GM23338 (cell line): ENCODE data around the gene ZSCAN9. TPM values are rescaled to one million over a fixed set of nuclear protein-coding genes. Genes with fewer than 3 reads are reported as not detected.
A peak's percentile ranks its signal among the peaks of the same experiment; 100 is the strongest.

ENCODE experiments used
- ATAC-seq: fragments of 200-7000 bp; cut with Tn5 transposase; 3 replicates; pipeline ENCODE4 v1.9.1; 2020
- DNase-seq: peaks from one replicate; pipeline ENCODE4 v3.0.0-alpha.2; 2015; ENCODE audit warnings: low spot score
- H2AFZ ChIP-seq: fragments of 200-600 bp; sonication (generic); 2 replicates; pipeline ENCODE4 v1.8.0; 2016; ENCODE audit warnings: antibody characterized with exemption, mild to moderate bottlenecking, moderate library complexity
- H3F3A ChIP-seq: fragments of 200-600 bp; sonication (generic); replicated peaks from 2 replicates; pipeline ENCODE4 v1.8.0; 2017; ENCODE audit warnings: antibody characterized with exemption, mixed run types, low read depth
- H3K27ac ChIP-seq: fragments of 200-600 bp; sonication (generic); 2 replicates; pipeline ENCODE4 v1.6.1; 2016; ENCODE audit warnings: low read depth
- H3K27me3 ChIP-seq: fragments of 200-600 bp; sonication (generic); 2 replicates; pipeline ENCODE4 v1.8.0; 2016; ENCODE audit warnings: mild to moderate bottlenecking, mixed run types, moderate library complexity; ENCODE audit not compliant: insufficient read depth
- H3K36me3 ChIP-seq: fragments of 200-600 bp; sonication (generic); 2 replicates; pipeline ENCODE4 v1.8.0; 2016; ENCODE audit warnings: mild to moderate bottlenecking; ENCODE audit not compliant: insufficient read depth
- H3K4me1 ChIP-seq: fragments of 200-600 bp; sonication (generic); 2 replicates; pipeline ENCODE4 v1.8.0; 2016; ENCODE audit warnings: mild to moderate bottlenecking, moderate library complexity; ENCODE audit not compliant: insufficient read depth
- H3K4me2 ChIP-seq: fragments of 200-600 bp; sonication (generic); 2 replicates; pipeline ENCODE4 v1.7.1; 2017; ENCODE audit warnings: mixed run types
- H3K4me3 ChIP-seq: fragments of 200-600 bp; sonication (generic); 2 replicates; pipeline ENCODE4 v1.6.1; 2016; ENCODE audit warnings: mixed run types
- H3K79me2 ChIP-seq: fragments of 200-600 bp; sonication (generic); replicated peaks from 2 replicates; pipeline ENCODE4 v1.8.0; 2017; ENCODE audit warnings: mild to moderate bottlenecking; ENCODE audit not compliant: insufficient read depth
- H3K9me2 ChIP-seq: fragments of 200-600 bp; sonication (generic); 2 replicates; pipeline ENCODE4 v1.8.0; 2017; ENCODE audit not compliant: insufficient read depth
- H4K20me1 ChIP-seq: fragments of 200-600 bp; sonication (generic); replicated peaks from 2 replicates; pipeline ENCODE4 v1.8.0; 2017; ENCODE audit warnings: mild to moderate bottlenecking; ENCODE audit not compliant: insufficient read depth
- H3K27ac Mint-ChIP-seq: 2 replicates; pipeline ENCODE4 v1.8.0; 2020; ENCODE audit warnings: inconsistent platforms, mild to moderate bottlenecking, moderate library complexity, mixed read lengths
- H3K27me3 Mint-ChIP-seq: 3 replicates; pipeline ENCODE4 v1.8.0; 2022; ENCODE audit warnings: low read depth, mild to moderate bottlenecking, moderate library complexity, mixed read lengths, inconsistent platforms; ENCODE audit not compliant: insufficient read depth, poor library complexity
- H3K36me3 Mint-ChIP-seq: 3 replicates; pipeline ENCODE4 v1.8.0; 2021; ENCODE audit warnings: low read depth, mild to moderate bottlenecking, inconsistent platforms, moderate library complexity, mixed read lengths
- H3K4me1 Mint-ChIP-seq: 3 replicates; pipeline ENCODE4 v1.8.0; 2020; ENCODE audit warnings: mild to moderate bottlenecking, inconsistent platforms, mixed read lengths
- H3K4me3 Mint-ChIP-seq: 3 replicates; pipeline ENCODE4 v1.8.0; 2021; ENCODE audit warnings: moderate library complexity, mild to moderate bottlenecking, inconsistent platforms, mixed read lengths
- H3K9me3 Mint-ChIP-seq: 3 replicates; pipeline ENCODE4 v1.8.0; 2020; ENCODE audit warnings: moderate library complexity, mild to moderate bottlenecking, inconsistent platforms, mixed read lengths
- EZH2phosphoT487 ChIP-seq: fragments of 200-600 bp; sonication (generic); IDR thresholded peaks from one replicate; pipeline ENCODE4 v1.8.1; 2018; ENCODE audit warnings: antibody characterized with exemption; ENCODE audit not compliant: unreplicated experiment
- POLR2AphosphoS5 ChIP-seq: IDR thresholded peaks from 2 replicates; pipeline ENCODE4 v1.6.1; 2016; ENCODE audit warnings: antibody characterized with exemption, low read depth
- STAT1 ChIP-seq: IDR thresholded peaks from one replicate; pipeline ENCODE4 v1.6.1; 2016; ENCODE audit warnings: antibody characterized with exemption; ENCODE audit not compliant: unreplicated experiment
- ZNF114 ChIP-seq: fragments of 250-450 bp; sonication (Bioruptor Pico); IDR thresholded peaks from 2 replicates; pipeline ENCODE4 v1.5.0; 2020; ENCODE audit warnings: mild to moderate bottlenecking, moderate library complexity
- ZNF331 ChIP-seq: fragments of 250-450 bp; sonication (Bioruptor Pico); IDR thresholded peaks from 2 replicates; pipeline ENCODE4 v1.5.0; 2020; ENCODE audit warnings: low read depth, mild to moderate bottlenecking, moderate library complexity
- polyA plus RNA-seq: library from polyadenylated mRNA; unstranded; fragments of >200 nt; fragmentation: Nextera tagmentation; extraction: Ambion mirVana; gene quantifications from 2 replicates; pipeline ENCODE4 v1.2.1, GENCODE V29; 2016
- total RNA-seq: library from RNA; depleted of rRNA; stranded (reverse); fragments of >200 nt; shearing (Covaris generic); gene quantifications from 2 replicates; pipeline ENCODE4 v1.2.3, GENCODE V29; 2014
- TF ChIP-seq, protein P1 (sequence below): IDR thresholded peaks from one replicate; pipeline ENCODE4 v1.6.1; 2018; ENCODE audit warnings: antibody characterized with exemption; ENCODE audit not compliant: unreplicated experiment
- TF ChIP-seq, protein P2 (sequence below), 2 experiments: fragments of 200-600 bp in 1 of 2; sonication (generic) in 1 of 2; conservative IDR thresholded peaks; 2 replicates each; pipeline versions ENCODE4 v1.5.1 to v1.6.1; 2016 to 2017; ENCODE audit warnings: antibody characterized with exemption in 2 of 2, low read depth in 2 of 2, mild to moderate bottlenecking in 2 of 2, moderate library complexity in 1 of 2
- TF ChIP-seq, protein P3 (sequence below): fragments of 250-450 bp; sonication (Bioruptor Pico); IDR thresholded peaks from 2 replicates; pipeline ENCODE4 v1.5.0; 2020; ENCODE audit warnings: mild to moderate bottlenecking, moderate library complexity

ZSCAN9 gene
- total and polyA plus RNA-seq, 2 experiments from 2014 or later: 10.0 to 10.9 TPM

DNA sequence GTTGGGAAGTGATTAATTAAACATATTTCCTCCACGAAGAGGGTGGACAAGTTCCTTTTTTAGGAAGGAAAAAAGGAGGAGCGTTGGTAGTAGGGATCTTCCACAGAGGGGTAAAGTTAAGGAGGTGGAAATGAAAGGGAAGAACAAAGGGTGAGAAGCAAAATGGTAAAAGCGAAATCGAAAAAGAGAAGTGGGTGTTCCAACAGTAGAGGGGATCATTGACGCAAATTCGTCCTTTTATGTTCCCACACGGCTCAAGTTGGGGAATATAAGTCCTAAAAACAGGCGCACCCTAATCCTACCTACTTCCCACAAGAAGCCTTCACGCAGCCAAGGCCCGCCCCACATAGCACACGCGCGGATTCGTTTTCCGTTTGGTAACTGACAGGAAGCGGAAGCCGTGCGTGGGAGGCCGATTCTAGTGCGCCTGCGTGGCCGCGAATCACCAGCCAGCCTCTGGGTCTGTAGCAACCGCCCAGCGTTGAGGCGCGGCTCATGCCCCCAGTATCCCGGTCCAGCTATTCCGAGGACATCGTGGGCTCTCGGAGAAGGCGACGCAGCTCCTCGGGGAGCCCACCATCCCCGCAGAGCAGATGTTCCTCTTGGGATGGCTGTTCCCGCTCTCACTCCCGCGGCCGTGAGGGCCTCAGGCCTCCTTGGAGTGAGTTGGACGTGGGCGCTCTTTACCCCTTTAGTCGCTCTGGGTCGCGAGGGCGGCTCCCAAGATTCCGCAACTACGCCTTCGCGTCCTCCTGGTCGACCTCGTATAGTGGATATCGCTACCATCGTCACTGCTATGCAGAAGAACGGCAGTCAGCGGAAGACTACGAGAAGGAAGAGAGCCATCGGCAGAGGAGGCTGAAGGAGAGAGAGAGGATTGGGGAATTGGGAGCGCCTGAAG is 34.1 kb downstream of the ZSCAN9 start, which contains the start of gene NKAPL:
Gene NKAPL, plus strand, starts transcription at position 421 of the 901 bp plus-strand sequence. Its CDS starts 75 bp downstream, at position 496.
- no peaks in the 10 kb centered on the region for H3F3A ChIP-seq
- no peaks in the 10 kb centered on the region for H3K4me1 ChIP-seq
- peak within 1 kb of the TSS; percentile 59 for H3K4me3 Mint-ChIP-seq
- no peaks in the 10 kb centered on the region for H4K20me1 ChIP-seq
- peaks cover 24% of the 10 kb centered on the region for H3K27me3 Mint-ChIP-seq
- TF ChIP-seq POLR2AphosphoS5: peak; percentile 44; the same call in 1 of the 2 replicates
- TF ChIP-seq, protein P1, sequence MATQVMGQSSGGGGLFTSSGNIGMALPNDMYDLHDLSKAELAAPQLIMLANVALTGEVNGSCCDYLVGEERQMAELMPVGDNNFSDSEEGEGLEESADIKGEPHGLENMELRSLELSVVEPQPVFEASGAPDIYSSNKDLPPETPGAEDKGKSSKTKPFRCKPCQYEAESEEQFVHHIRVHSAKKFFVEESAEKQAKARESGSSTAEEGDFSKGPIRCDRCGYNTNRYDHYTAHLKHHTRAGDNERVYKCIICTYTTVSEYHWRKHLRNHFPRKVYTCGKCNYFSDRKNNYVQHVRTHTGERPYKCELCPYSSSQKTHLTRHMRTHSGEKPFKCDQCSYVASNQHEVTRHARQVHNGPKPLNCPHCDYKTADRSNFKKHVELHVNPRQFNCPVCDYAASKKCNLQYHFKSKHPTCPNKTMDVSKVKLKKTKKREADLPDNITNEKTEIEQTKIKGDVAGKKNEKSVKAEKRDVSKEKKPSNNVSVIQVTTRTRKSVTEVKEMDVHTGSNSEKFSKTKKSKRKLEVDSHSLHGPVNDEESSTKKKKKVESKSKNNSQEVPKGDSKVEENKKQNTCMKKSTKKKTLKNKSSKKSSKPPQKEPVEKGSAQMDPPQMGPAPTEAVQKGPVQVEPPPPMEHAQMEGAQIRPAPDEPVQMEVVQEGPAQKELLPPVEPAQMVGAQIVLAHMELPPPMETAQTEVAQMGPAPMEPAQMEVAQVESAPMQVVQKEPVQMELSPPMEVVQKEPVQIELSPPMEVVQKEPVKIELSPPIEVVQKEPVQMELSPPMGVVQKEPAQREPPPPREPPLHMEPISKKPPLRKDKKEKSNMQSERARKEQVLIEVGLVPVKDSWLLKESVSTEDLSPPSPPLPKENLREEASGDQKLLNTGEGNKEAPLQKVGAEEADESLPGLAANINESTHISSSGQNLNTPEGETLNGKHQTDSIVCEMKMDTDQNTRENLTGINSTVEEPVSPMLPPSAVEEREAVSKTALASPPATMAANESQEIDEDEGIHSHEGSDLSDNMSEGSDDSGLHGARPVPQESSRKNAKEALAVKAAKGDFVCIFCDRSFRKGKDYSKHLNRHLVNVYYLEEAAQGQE: no peak
- peak within 1 kb of the TSS; percentile 63 for H3K4me3 ChIP-seq
- H3K27ac ChIP-seq: no peak within 1 kb of the TSS
- no peak within 1 kb of the TSS for H3K27ac Mint-ChIP-seq
- H2AFZ ChIP-seq: peak within 1 kb of the TSS; percentile 99
- DNase-seq: peak; percentile 61
- peaks cover 5% of the 10 kb centered on the region; the same call in 2 of the 3 replicates for H3K9me3 Mint-ChIP-seq
- peak; percentile 88 for ATAC-seq
- peak within 1 kb of the TSS; percentile 81 for H3K4me2 ChIP-seq
- no peaks in the 10 kb centered on the region for H3K9me2 ChIP-seq
- H3K79me2 ChIP-seq: no peaks in the 10 kb centered on the region
- no peaks in the 10 kb centered on the region; the same call in 2 of the 3 replicates for H3K4me1 Mint-ChIP-seq
- H3K36me3 ChIP-seq: no peaks in the 10 kb centered on the region
- H3K36me3 Mint-ChIP-seq: no peaks in the 10 kb centered on the region
- peaks cover 70% of the 10 kb centered on the region for H3K27me3 ChIP-seq

DNA sequence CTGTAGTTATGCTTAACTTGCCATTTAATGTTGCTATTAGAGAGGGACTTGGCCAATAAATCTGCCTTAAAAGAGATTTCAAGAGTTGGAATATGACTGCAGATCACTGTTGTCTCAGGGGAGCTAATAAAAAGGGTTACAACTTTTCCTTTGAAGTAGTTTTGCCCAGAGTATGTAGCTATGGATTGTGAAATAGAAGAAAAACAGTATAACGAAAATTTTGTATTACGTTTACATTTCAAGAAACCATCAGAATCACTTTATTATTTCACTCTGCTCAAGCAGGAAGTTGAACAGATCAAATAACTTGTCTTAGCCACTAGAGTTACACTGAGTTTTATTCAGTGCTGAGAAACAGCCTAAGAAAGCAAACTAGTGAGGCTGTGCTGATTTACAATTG is 38.8 kb downstream of the ZSCAN9 start:
- Histone ChIP-seq H3K4me1 (no peaks in the 10 kb centered on the region), H3K9me2 (no peaks in the 10 kb centered on the region), H3K4me3 (no peak overlapping the region), H4K20me1 (no peaks in the 10 kb centered on the region), H2AFZ (no peak overlapping the region), H3K4me2 (no peak overlapping the region), H3K27me3 (peaks cover 52% of the 10 kb centered on the region), H3K36me3 (no peaks in the 10 kb centered on the region), H3K79me2 (peaks cover 16% of the 10 kb centered on the region), H3K27ac (no peak overlapping the region), H3F3A (peaks cover 3% of the 10 kb centered on the region; the same call in 1 of the 2 replicates)
- DNase-seq (no peak), ATAC-seq (no peak)
- Mint-ChIP-seq H3K9me3 (peaks cover 5% of the 10 kb centered on the region; the same call in 2 of the 3 replicates), H3K27ac (no peak overlapping the region), H3K4me1 (no peaks in the 10 kb centered on the region; the same call in 1 of the 3 replicates), H3K36me3 (no peaks in the 10 kb centered on the region), H3K27me3 (peaks cover 15% of the 10 kb centered on the region), H3K4me3 (no peak overlapping the region)
- TF ChIP-seq, protein P2, sequence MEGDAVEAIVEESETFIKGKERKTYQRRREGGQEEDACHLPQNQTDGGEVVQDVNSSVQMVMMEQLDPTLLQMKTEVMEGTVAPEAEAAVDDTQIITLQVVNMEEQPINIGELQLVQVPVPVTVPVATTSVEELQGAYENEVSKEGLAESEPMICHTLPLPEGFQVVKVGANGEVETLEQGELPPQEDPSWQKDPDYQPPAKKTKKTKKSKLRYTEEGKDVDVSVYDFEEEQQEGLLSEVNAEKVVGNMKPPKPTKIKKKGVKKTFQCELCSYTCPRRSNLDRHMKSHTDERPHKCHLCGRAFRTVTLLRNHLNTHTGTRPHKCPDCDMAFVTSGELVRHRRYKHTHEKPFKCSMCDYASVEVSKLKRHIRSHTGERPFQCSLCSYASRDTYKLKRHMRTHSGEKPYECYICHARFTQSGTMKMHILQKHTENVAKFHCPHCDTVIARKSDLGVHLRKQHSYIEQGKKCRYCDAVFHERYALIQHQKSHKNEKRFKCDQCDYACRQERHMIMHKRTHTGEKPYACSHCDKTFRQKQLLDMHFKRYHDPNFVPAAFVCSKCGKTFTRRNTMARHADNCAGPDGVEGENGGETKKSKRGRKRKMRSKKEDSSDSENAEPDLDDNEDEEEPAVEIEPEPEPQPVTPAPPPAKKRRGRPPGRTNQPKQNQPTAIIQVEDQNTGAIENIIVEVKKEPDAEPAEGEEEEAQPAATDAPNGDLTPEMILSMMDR (conservative IDR thresholded peaks at IDR 0.05; ENCODE audit: low read depth in 2 of 2): no peak
- TF ChIP-seq EZH2phosphoT487 (no peak), POLR2AphosphoS5 (no peak), STAT1 (no peak), ZNF331 (no peak), ZNF114 (CRISPR knock-in tag) (no peak)
- TF ChIP-seq, protein P3, sequence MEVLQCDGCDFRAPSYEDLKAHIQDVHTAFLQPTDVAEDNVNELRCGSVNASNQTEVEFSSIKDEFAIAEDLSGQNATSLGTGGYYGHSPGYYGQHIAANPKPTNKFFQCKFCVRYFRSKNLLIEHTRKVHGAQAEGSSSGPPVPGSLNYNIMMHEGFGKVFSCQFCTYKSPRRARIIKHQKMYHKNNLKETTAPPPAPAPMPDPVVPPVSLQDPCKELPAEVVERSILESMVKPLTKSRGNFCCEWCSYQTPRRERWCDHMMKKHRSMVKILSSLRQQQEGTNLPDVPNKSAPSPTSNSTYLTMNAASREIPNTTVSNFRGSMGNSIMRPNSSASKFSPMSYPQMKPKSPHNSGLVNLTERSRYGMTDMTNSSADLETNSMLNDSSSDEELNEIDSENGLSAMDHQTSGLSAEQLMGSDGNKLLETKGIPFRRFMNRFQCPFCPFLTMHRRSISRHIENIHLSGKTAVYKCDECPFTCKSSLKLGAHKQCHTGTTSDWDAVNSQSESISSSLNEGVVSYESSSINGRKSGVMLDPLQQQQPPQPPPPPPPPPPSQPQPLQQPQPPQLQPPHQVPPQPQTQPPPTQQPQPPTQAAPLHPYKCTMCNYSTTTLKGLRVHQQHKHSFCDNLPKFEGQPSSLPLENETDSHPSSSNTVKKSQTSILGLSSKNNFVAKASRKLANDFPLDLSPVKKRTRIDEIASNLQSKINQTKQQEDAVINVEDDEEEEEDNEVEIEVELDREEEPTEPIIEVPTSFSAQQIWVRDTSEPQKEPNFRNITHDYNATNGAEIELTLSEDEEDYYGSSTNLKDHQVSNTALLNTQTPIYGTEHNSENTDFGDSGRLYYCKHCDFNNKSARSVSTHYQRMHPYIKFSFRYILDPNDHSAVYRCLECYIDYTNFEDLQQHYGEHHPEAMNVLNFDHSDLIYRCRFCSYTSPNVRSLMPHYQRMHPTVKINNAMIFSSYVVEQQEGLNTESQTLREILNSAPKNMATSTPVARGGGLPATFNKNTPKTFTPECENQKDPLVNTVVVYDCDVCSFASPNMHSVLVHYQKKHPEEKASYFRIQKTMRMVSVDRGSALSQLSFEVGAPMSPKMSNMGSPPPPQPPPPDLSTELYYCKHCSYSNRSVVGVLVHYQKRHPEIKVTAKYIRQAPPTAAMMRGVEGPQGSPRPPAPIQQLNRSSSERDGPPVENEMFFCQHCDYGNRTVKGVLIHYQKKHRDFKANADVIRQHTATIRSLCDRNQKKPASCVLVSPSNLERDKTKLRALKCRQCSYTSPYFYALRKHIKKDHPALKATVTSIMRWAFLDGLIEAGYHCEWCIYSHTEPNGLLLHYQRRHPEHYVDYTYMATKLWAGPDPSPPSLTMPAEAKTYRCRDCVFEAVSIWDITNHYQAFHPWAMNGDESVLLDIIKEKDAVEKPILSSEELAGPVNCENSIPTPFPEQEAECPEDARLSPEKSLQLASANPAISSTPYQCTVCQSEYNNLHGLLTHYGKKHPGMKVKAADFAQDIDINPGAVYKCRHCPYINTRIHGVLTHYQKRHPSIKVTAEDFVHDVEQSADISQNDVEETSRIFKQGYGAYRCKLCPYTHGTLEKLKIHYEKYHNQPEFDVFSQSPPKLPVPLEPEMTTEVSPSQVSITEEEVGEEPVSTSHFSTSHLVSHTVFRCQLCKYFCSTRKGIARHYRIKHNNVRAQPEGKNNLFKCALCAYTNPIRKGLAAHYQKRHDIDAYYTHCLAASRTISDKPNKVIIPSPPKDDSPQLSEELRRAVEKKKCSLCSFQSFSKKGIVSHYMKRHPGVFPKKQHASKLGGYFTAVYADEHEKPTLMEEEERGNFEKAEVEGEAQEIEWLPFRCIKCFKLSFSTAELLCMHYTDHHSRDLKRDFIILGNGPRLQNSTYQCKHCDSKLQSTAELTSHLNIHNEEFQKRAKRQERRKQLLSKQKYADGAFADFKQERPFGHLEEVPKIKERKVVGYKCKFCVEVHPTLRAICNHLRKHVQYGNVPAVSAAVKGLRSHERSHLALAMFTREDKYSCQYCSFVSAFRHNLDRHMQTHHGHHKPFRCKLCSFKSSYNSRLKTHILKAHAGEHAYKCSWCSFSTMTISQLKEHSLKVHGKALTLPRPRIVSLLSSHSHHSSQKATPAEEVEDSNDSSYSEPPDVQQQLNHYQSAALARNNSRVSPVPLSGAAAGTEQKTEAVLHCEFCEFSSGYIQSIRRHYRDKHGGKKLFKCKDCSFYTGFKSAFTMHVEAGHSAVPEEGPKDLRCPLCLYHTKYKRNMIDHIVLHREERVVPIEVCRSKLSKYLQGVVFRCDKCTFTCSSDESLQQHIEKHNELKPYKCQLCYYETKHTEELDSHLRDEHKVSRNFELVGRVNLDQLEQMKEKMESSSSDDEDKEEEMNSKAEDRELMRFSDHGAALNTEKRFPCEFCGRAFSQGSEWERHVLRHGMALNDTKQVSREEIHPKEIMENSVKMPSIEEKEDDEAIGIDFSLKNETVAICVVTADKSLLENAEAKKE: no peak
